ENCODE data around the gene FRYL.
"Not testable (repeated sequence)": the region's sequence is repeated elsewhere in the genome, so short reads cannot be mapped to it uniquely, and the experiment has no call there.

FRYL gene

DNA sequence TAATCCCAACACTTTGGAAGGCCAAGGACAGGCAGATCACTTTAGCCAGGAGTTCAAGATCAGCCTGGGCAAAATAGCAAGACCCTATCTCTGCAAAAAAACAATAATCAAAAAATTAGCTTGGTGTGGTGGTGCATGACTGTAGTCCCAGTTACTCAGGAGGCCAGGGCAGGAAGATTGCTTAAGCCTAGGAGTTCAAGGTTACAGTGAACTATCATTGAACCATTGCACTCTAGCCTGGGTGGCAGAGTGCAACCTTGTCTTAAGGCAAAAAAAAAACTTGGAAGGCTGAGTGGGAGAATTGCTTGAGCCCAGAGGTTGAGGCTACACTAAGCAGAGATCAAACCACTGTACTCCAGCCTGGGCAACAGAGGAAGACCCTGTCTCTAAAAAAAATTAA, 5.2 kb upstream of the FRYL start:
- no peak for DNase-seq (ENCODE audit: low read depth)

DNA sequence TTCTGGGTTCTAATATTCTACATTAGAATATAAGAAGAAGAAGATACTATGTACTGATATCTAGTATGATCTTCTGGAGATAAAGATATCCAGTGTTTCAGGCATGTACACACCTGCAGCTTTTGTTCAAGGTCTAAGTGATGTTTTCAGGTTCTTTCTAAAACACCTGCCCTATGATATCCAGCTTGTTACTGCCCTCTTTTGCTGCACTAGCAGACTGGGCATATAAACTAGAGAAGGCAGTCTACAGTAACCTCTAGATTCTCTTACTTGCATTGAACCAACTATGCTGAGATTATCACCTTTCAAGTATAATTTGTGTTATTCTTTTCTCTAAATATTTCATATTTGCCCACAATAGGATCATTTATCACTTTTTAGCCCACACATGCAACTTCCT, 1.9 kb upstream of the FRYL start:
- DNase-seq (ENCODE audit: low read depth): no peak

DNA sequence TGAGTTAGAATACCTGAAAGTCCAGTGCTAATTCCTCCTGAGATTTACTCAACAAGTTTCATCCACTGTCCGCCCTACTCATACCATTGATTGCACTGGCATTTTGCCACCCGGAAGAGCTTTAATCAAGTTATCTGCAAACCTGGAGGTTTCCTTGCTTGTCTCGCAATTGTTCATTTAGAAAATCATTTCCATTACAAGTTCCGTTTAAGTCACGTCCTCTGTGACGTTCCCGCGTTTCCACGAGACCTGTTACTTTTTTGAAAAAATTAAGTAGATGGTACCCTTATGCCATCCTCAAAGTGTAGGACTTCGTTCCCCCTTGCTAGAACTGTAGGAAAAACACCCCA, 761 bp upstream of the FRYL start:
- DNase-seq (ENCODE audit: low read depth): no peak

DNA sequence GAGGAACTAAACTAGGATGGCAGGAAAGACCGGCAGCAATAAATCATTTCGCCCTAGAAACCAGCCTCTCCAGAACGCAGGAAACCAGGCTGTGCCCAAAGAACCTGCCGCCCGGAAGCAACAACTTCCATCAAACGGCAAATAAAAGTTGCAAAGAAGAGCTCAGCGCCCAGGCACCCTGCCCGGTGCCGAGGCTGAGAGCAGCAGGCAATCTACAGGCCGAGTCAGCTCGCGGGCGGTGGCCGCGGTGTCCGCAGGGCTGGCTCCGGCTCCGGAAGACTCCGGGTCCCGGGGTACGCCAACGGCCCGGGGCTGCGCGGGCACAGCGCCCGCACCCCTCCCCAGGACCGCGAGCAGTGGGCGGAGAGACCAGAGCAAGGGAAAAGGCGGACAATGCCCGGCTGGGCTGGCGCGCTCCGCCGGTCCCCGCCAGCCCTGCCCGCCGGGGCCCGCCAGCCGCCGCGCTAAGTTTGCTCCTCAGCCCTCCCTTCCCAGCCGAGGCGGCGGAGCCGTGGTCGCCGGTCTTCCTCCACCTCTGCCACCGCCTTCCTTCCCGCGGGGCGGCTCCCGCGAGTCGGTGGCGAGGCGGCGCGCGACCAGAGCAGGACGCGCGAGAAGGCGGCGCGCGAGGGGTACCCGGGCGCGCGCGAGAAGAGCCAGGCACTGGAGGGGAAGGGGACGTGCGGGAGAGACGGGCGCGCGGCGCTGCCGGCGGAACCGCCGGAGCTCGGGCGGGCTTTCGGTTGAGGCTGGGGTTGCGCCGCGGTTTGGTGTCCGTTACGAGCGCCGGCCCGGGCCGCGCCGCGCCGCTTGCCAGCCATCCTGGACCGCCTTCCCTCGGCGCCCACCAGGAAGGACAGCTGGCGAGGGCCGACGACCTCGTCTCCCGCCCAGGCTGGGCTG, 733 bp downstream of the FRYL start:
- peak; percentile 64 for DNase-seq (ENCODE audit: low read depth)

DNA sequence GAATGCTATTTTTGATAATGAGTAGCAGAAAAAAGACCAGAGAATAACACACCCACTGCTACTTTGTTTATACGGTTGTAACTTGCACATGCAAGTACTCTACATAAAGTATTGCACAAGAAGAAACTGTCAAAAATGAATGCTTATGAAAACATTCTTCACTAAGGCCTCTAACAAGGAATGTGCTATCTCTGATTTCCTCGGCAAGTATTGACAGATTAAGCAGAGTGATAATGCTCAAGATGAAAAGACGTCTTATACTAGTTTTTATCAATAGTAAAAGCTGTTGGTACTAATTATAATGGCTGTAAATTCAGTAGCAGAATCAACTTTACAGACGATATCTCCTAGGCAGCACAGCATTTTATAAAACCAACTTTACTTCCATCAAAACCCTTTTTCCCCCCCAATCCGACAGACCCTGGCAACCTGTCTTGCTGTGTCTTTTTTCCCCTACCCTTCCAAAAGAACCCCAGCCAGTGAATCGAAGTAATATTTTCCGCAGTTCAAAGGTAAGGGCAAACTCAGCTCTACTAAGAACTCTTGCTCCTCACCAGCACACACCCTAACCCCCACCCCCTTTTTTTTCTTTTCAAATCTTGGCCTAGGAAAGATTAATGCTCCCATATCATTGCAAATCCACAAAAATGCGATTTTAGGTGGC, 1.5 kb downstream of the FRYL start:
- DNase-seq (ENCODE audit: low read depth): no peak

DNA sequence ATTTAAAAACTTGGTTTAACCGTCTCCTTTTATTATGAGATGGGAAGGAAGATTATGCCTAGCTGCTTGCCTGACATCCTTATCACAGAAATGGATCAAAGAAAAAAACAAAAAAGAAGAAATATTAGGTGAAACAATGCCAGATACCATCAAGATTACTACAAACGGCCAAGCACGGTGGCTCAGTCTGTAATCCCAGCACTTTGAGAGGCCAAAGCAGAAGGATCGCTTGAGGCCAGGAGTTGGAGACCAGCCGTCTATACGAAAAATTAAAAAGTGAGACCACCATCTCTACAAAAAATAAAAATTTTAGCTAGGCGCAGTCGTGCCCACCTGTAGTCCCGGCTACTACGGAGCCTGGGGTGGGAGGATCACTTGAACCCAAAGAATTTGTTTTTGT, 2.3 kb downstream of the FRYL start:
- DNase-seq (ENCODE audit: low read depth): no peak

DNA sequence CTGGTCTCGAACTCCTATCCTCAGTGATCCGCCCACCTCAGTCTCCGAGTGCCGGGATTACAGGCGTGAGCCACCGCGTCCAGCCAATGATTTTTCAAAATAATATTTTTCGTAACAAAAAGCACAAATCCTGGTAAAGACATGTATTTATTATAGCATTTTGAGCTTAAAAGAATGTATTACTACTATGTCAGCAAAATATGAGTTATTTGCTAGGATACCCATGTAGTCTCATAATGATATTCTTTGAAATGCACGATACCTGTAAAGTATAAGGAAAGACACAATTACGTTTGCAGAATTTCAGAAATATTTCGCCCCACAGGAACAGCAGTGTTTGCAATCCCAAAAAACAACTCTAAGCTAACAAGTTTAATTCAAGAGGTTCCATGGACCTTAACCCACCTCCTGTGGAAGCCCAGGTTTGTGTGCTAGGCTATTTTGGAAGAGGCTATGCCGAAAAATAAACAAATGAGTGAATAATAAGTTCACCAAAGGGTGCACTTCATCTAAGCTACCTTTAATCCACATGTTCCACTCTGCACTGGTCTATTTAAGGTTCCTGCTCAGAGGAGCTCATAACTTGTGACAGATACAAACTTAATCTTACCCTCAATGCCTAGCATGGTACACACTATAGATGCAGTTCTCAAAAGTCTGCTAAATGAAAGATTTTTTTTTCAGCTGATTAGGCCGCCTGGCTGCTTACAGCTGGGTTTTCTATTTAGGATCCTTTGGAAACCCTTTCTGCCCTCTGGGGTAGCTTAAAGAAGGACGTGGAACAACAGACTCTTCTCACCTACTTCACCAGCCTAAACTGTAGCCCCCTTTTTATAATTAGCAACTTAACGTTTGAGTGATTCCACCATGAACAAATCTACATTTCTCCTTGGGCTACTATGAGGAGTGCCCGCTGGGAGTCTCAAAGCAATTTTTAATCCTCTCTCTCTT, 5.0 kb downstream of the FRYL start:
- no peak for DNase-seq (ENCODE audit: low read depth)

DNA sequence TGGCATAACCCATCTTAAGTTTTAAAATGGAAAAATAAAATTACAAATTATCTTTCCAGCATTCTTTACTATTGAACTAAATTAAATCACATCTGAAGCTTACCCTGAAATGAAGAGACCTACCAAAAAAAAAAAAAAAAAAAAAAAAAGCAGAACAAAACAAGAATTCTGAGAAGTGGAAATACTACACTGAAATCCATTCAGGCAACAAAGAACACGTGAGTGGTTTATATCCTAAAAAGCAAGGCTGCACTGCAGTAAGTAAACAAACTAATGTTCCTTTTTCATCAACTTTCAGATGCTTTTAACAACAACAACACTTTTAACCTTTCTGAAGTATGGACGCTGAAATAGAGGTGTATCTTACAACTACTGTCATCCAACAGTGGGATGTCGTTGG, 7.5 kb downstream of the FRYL start:
- no peak for DNase-seq (ENCODE audit: low read depth)

DNA sequence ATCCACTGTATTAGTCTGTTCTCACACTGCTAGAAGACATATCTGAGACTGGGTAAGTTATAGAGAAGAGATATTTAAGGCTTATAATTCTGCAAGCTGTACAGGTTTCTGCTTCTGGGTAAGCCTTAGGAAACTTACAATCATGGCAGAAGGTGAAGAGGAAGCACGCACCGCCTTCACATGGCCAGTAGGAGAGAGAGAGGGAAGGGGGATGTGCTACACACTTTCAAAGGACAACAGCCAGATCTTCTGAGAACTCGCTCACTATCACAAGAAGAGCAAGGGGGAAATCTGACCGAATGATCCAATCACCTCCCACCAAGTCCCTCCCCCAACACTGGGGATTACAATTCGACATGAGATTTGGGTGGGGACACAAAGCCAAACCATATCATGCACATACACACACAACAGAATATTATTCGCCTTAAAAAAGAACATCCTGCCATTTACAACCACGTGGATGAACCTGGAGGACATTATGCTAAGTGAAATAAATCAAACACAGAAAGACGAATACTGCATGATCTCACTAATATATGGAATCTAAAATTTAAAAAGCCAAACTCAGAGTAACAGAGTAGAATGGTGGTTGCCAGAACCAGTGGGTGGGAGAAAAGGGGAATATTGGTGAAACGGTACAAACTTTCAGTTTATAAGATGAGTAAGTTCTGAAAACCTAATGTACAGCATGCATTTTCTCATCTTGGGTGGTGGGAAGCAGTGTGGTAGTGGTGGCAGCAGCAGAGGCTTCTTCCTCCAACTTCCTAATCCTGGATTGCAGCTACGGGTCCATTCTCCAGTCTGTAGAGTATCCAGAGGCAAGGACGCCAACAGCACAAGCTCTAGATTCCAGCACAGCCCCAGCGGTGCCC, 12.8 kb downstream of the FRYL start:
- DNase-seq (ENCODE audit: low read depth): no peak

DNA sequence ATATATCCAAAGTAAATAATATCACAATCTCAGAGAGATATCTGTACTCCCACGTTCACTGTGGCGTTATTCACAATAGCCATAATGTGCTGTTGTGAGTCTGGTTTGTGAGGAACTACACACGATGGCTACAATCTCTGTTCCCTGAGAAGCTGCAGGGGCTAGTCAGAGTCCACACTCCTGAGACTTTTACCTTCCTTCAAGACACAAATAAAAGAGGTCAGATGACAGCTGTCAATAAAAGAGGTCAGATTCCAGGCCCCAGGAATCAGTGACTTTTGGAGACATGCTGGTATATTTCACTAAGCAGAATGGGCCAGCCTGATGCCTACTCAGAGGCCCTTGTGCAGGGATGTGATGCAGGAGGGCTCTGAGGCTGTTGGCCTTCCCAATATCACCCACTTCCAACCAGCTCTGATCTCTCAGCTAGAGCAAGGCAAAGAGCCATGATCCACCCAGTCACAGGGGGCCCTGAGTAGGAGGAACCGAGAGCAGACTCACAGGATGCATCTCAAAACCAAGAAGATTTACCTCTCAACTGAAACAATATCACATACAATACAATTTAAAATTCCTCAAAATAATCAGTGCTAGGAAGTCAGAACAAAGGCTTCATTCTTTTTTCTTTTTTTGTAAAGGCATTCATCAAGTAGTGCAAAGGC, 13.8 kb downstream of the FRYL start:
- DNase-seq (ENCODE audit: low read depth): no peak

DNA sequence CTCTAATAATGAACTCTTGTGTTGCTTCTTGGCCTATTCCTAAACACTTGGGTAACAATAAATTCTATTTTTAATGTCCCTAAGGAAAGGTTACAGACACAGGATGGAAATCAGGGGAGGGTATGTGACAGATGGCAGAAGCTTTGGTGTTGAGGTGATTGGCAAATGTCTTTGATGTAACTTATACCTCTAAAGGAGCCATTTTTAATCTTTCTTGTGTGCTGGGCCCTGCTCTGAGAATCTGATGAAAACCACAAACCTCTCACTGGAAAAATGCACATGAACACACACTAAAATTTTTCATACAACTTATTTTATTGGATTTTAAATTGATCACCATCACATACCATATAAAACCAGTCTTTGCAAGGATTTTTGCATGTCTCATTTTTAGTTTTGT, 17.7 kb downstream of the FRYL start:
- no peak for DNase-seq (ENCODE audit: low read depth)

DNA sequence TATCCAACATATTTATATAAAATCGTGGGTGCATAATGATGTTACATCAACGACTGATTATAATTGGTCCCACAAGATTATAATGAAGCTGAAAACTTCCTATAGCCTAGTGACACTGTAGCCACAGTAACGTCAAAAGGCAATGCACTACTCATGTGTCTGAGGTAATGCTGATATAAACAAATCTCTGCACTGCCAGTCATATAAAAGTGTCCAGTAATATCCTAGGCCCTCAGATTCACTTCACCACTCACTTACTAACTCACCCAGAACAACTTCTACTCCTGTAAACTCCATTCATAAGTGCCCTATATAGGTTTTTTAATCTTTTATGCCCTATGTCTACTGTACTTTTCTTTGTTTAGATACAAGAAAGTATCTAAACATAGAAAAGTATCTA, 18.8 kb downstream of the FRYL start:
- no peak for DNase-seq (ENCODE audit: low read depth)

DNA sequence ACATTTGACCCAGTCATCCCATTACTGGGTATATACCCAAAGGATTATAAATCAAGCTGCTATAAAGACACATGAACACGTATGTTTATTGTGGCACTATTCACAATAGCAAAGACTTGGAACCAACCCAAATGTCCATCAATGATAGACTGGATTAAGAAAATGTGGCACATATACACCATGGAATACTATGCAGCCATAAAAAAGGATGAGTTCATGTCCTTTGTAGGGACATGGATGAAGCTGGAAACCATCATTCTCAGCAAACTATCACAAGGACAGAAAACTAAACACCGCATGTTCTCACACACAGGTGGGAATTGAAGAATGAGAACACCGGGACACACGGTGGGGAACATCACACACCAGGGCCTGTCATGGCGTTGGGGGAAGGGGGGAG, 21.4 kb downstream of the FRYL start:
- not testable (repeated sequence) for DNase-seq (ENCODE audit: low read depth)

DNA sequence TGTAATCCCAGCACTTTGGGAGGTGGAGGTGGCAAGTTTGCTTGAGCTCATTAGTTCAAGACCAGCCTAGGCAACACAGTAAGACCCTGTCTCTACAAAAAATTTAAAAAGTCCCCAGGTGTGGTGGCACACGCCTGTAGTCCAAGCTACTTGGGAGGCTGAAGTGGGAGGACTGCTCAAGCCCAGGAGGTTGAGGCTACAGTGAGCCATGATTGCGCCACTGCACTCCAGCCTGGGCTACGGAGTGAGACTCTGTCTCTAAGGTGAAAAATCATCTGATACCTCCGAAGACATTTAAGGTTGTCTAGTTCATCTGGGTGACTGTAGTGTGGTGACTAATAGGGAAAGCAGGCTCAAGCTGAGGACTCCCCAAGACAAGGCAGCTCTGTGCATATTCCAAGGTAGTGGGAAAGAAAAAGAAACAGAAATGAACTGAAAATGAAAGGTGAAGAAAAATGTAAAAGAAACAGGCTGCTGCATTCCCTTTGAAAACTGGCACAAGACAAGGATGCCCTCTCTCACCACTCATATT, 23.3 kb downstream of the FRYL start:
- DNase-seq (ENCODE audit: low read depth): no peak

DNA sequence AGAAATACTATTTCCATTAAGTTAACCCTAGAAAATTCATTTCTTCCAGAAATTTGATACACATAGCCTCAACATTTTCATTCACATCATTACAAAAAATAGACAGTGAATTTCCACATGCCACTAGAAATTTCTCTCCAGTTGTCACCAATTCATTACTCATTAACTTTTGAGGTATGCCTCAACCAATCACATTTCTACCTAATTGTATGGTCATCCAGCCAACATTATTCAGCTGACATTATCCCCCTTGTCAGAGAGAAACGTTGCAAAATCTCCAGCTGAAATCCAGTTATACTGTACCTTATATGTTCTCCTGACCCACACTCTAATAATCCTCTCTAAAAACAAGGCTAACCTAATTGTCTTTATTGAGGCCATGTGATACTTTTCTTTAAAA, 24.8 kb downstream of the FRYL start:
- DNase-seq (ENCODE audit: low read depth): no peak

DNA sequence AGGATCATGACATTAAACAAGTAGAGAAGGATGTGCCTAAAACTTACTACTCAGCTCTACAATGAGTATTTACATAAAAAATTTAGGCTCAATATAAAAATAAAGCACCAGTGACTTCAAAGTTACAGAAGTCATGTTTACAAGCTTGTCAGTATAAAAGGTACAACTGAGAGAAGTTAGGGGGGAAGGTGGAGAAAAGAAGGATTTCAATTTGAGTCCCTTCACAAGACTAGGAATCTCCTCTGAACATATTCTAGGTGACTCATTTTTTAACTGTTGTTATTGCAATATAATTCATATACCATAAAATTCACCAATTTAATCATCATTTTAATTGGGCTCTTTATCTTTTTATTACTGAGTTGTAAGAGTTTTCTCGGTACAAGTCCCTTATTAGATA, 26.9 kb downstream of the FRYL start:
- DNase-seq (ENCODE audit: low read depth): no peak

DNA sequence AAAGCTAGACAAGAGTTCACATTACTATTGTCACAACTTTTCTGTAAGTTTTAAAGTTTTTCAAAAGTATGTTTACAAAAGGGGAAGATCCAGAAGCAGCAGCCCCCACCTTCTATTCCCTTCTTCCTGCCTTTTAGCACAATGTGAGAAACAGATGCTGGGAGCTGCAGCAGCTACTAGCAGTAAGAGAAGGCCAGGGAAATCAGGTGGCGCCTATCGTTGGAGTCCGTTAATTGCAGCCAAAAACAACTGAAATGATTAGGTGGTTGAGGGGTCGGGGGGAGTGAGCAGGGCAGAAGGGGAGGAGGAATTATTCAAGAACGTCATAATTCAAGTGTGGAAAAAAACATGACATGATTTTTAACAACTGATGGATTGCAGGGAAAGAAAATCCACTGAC, 27.4 kb downstream of the FRYL start:
- DNase-seq (ENCODE audit: low read depth): no peak

DNA sequence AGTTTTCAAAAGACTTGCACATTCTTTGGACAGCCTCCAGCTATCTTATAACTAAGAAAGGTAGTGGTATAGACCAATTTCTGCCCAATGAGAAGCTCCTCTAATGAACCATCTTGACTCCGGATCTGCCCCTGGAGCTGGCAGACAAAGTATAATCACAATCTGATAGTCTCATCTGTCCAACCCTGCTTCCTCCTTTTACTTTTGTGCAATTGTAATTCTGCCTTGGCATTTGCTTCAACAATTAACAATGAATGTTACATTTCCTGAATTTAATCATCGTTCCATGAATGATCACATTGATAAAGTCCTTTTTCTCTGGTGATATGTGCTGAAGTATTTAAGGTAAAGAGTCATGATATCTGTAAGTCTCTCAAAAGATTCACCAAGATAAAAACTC, 27.8 kb downstream of the FRYL start:
- no peak for DNase-seq (ENCODE audit: low read depth)

DNA sequence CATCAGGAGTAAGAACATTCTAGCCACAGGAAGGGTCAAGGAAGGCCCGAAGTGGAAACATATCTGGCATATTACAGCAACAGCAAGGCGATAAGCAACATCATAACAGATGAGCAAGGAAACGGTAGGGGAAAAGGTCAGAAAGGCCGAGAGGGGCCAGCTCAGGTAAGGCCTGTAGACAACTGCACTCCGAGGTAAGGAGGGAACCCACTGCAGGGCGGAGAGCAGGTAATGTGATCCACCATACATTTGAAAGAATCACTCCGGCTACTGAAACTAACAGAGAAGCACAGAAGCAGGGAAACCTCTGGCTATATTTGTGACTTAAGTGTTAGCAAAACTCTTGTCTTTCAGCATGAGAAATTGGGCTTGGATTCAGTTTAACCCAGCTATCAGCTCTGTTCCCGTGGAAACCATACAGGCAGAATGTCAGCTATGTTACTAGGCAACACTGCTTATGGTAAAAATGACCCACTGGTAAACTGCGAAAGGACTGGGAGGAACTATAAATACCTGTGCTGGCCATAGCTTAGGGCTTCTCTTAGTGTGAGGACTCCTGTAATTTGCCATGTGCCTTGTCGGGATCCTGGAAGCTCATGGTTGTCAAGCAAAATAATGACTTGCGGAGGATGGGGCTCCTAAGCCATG, 31.0 kb downstream of the FRYL start:
- DNase-seq (ENCODE audit: low read depth): no peak

DNA sequence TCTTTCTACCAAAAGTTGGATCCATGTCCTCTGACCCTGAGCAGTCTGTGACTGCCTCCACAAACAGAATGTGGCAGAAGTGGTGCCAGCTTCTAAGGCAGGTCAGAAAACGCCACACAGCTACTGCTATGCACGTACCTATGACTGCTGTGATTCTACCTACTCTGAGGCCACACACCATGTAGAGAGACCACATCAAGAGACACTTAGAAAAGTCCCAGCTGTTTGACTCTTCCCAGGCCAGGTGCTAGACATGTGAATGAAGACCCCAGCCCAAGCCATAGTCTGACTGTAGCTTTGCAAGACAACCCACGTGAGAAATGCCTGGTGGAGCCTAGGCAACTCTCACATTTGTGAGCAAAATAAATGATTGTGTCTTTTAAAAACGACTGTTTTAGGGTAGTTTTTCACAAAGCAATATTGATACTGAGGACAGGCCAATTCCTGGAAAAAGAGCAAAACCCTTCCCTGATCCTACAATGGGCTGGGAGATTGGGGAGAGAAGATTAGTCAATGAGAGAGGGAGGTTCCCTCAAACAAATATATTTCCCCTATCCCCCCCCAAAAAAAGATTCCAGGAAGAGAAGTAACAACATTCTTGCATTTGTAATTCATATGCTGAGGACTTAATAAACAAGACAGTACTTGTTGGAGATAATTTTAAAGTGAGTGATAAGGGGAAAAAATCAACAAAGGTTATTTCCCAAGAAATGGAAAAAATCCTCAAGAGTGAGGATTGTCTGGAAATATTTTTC, 33.3 kb downstream of the FRYL start:
- DNase-seq (ENCODE audit: low read depth): no peak
